Colonic mucosa (tissue), 4 donors: ENCODE data around the gene MED9. TPM values are rescaled to one million over a fixed set of nuclear protein-coding genes. Genes with fewer than 3 reads are reported as not detected.
A peak's percentile ranks its signal among the peaks of the same experiment; 100 is the strongest.

Experiments
- DNase-seq: peaks from one replicate; pipeline ENCODE4 v3.0.0-alpha.2; 2020
- H3K27ac ChIP-seq: fragments of 200-600 bp; one replicate; pipeline ENCODE4 v1.8.0; 2021
- H3K27me3 ChIP-seq: fragments of 200-600 bp; one replicate; pipeline ENCODE4 v1.8.0; 2021
- H3K36me3 ChIP-seq: fragments of 200-600 bp; one replicate; pipeline ENCODE4 v1.8.0; 2021
- H3K4me1 ChIP-seq: fragments of 200-600 bp; one replicate; pipeline ENCODE4 v1.8.0; 2021; ENCODE audit warnings: mild to moderate bottlenecking
- H3K4me3 ChIP-seq: fragments of 200-600 bp; one replicate; pipeline ENCODE4 v1.8.0; 2021
- H3K9ac ChIP-seq, 2 donors: one replicate each; pipeline ENCODE4 v1.7.0; 2013; ENCODE audit warnings: control low read depth in 2 of 2, low read depth in 2 of 2, low read length in 2 of 2
- H3K9me3 ChIP-seq: fragments of 200-600 bp; one replicate; pipeline ENCODE4 v1.8.0; 2021
- CTCF ChIP-seq: fragments of 200-600 bp; IDR thresholded peaks from one replicate; pipeline ENCODE4 v1.8.0; 2022; ENCODE audit warnings: antibody characterized with exemption, mild to moderate bottlenecking
- intact Hi-C: fragments of 100-400 bp; cut with DNase I; formaldehyde crosslinking; loops from one replicate; pipeline ENCODE4 v1.14.1; 2022
- total RNA-seq, 2 donors: library from RNA; stranded (reverse); fragmentation: NEBNext Ultra II Directional in 1 of 2; extraction: Animal tissue kit (Norgen Biotek cat#: 25700) in 1 of 2; gene quantifications; one replicate each; pipeline ENCODE4 v1.2.1, GENCODE V29; 2021
- donor health status: healthy.
- donor health status: DM: no; HTN: no; CAD: no.
- donor health status: DM: no; HTN: no; CAD: no.

MED9 gene
- total RNA-seq, 2 donors from 2014 or later = 15.3 to 23.8 TPM

DNA sequence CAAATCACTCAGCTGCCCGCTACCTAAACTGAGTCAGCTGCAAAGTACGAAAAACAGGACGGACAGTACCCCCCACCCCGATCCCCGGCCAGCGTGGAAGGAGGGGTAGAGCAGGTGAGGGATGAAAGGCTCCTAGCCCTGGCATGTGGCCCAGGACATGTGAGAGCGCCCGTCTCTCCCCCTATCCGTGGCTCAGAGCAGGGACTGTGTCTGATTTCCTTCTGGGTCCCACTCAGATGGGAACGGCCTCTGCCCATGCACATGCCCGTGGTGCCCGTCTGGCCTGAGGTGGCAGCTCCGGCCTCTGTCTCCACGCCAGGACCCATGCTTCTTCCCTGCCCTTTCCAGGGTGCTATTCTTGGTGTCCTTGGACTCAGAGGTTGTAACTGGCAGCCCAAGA is 49.6 kb downstream of the MED9 start:
- Histone ChIP-seq H3K4me3 (no peak overlapping the region), H3K9ac (peak overlapping the region in 1 of 2 donors; percentile 31), H3K36me3 (no peaks in the 10 kb centered on the region), H3K27me3 (no peaks in the 10 kb centered on the region), H3K27ac (no peak overlapping the region), H3K9me3 (no peaks in the 10 kb centered on the region), H3K4me1 (no peaks in the 10 kb centered on the region)
- intact Hi-C loops = no loop called here
- no peak for DNase-seq
- TF ChIP-seq CTCF = no peak

- no peaks in the 10 kb centered on the region for H3K36me3 ChIP-seq
- no peak for TF ChIP-seq CTCF
- H3K4me3 ChIP-seq = no peak overlapping the region
- H3K9ac ChIP-seq = no peak overlapping the region
- no peak overlapping the region for H3K27ac ChIP-seq
- no peaks in the 10 kb centered on the region for H3K4me1 ChIP-seq
- no peaks in the 10 kb centered on the region for H3K9me3 ChIP-seq
- intact Hi-C loops = no loop called here
- no peak for DNase-seq
- H3K27me3 ChIP-seq = no peaks in the 10 kb centered on the region
These were observed 50.7 kb downstream of the MED9 start for GRCh38 chr17:17527534-17527933.

GRCh38 chr17:17527956-17528500 is 51.2 kb downstream of the MED9 start:
- H3K9ac ChIP-seq = no peak overlapping the region
- intact Hi-C loops = no loop called here

GRCh38 chr17:17528696-17529652 is 52.2 kb downstream of the MED9 start:
- DNase-seq = no peak
- H3K36me3 ChIP-seq = no peaks in the 10 kb centered on the region
- H3K4me3 ChIP-seq = no peak overlapping the region
- H3K27ac ChIP-seq = no peak overlapping the region
- intact Hi-C loops = no loop called here
- no peaks in the 10 kb centered on the region for H3K9me3 ChIP-seq
- H3K4me1 ChIP-seq = no peaks in the 10 kb centered on the region
- no peak overlapping the region for H3K9ac ChIP-seq
- H3K27me3 ChIP-seq = no peaks in the 10 kb centered on the region
- TF ChIP-seq CTCF = no peak

More at GRCh38 chr17:17527956-17528500, 51.2 kb downstream of the MED9 start:
- no peak overlapping the region for H3K4me3 ChIP-seq
- no peak for DNase-seq
- H3K4me1 ChIP-seq = no peaks in the 10 kb centered on the region
- H3K36me3 ChIP-seq = no peaks in the 10 kb centered on the region
- no peak for TF ChIP-seq CTCF
- no peaks in the 10 kb centered on the region for H3K27me3 ChIP-seq
- H3K9me3 ChIP-seq = no peaks in the 10 kb centered on the region
- H3K27ac ChIP-seq = no peak overlapping the region

DNA sequence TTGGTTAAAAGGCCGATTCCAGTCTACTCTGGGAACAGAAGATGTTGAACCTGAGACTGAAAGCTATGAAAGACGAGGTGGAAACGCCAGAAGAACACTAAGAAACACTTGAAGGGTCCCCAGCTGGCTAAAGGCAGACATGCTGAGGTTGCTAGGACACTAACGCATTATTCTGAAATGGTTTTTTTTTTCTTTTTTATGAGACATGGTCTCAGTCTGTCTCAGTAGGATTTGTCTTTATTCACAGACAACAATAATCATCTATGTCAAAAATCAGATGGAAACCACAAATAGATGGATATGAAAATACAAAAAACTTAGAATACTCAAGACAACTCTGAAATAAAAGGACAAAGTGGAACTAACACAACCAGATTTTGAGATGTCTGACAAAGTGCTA is 54.4 kb downstream of the MED9 start:
- H3K27me3 ChIP-seq = no peaks in the 10 kb centered on the region
- H3K4me3 ChIP-seq = no peak overlapping the region
- H3K9me3 ChIP-seq = no peaks in the 10 kb centered on the region
- no peak overlapping the region for H3K9ac ChIP-seq
- no peak for TF ChIP-seq CTCF
- DNase-seq = no peak
- intact Hi-C loops = no loop called here
- H3K36me3 ChIP-seq = no peaks in the 10 kb centered on the region
- no peaks in the 10 kb centered on the region for H3K4me1 ChIP-seq
- H3K27ac ChIP-seq = no peak overlapping the region
